ENCODE measurements around the gene OIT3.

GRCh38 chr10:72918352-72918751 lies 24.8 kb downstream of the OIT3 start:
- TF ChIP-seq CTCF (IDR thresholded peaks at IDR 0.05), result no peak
- no peak for TF ChIP-seq POLR2A (IDR thresholded peaks at IDR 0.05)
- no peak for TF ChIP-seq POLR2AphosphoS5 (IDR thresholded peaks at IDR 0.05)
